ENCODE data around the gene POLR3C.

- no peak for TF ChIP-seq POLR2AphosphoS5 (IDR thresholded peaks at IDR 0.05)
- TF ChIP-seq CTCF (IDR thresholded peaks at IDR 0.05): no peak
These were observed 34.4 kb downstream of the POLR3C start for GRCh38 chr1:145858238-145858900.

Measured in upper lobe of left lung (tissue), 4 donors.